Sigmoid colon (tissue), 4 donors: ENCODE results near the gene RFX7.

Source experiments
- CTCF ChIP-seq, 4 experiments: fragments of 450-650 bp in 3 of 4; fragments of 200-600 bp in 1 of 4; IDR thresholded peaks; one replicate each; pipeline ENCODE4 v1.5.1; 2016 to 2019; ENCODE audit warnings: antibody characterized with exemption in 4 of 4, mild to moderate bottlenecking in 3 of 4, moderate library complexity in 2 of 4
- EP300 ChIP-seq, 4 donors: sonication (generic); formaldehyde crosslinking; IDR thresholded peaks; one replicate each; pipeline ENCODE4 v1.6.1; 2017; ENCODE audit warnings: antibody characterized with exemption in 4 of 4
- POLR2AphosphoS5 ChIP-seq, 4 donors: sonication (generic); formaldehyde crosslinking; IDR thresholded peaks; one replicate each; pipeline ENCODE4 v1.6.1; 2017; ENCODE audit warnings: antibody characterized with exemption in 4 of 4

- TF ChIP-seq CTCF (IDR thresholded peaks at IDR 0.05), result no peak
- no peak for TF ChIP-seq POLR2AphosphoS5 (IDR thresholded peaks at IDR 0.05)
- no peak for TF ChIP-seq EP300 (IDR thresholded peaks at IDR 0.05)
Observed at GRCh38 chr15:56261854-56262509, 18.3 kb upstream of the RFX7 start.
